OCI-LY7 (cell line): ENCODE results near the gene RNF223. TPM values are rescaled to one million over a fixed set of nuclear protein-coding genes. Genes with fewer than 3 reads are reported as not detected.

ENCODE experiments used
- BruUV-seq: library from RNA; stranded (reverse); fragments of 400-500 nt; replicated peaks from 2 replicates; lab custom pipeline; 2021; lab: Mats Ljungman, UMichigan
- CTCF ChIA-PET: fragments of 300-600 bp; sonication (Branson Sonifier 250); formaldehyde crosslinking; loops from one replicate; lab custom pipeline; 2022; ENCODE audit warnings: antibody characterized with exemption; ENCODE audit not compliant: unreplicated experiment; lab: Charles Lee
- POLR2A ChIA-PET: fragments of 300-600 bp; sonication (Branson Sonifier 250); formaldehyde crosslinking; loops from one replicate; lab custom pipeline; 2022; ENCODE audit warnings: antibody characterized with exemption; lab: Charles Lee
- DNase-seq: peaks from one replicate; pipeline ENCODE4 v3.0.0-alpha.2; 2015; ENCODE audit warnings: low spot score
- H2AFZ ChIP-seq: fragments of 200-600 bp; sonication (generic), shearing (Covaris generic); 2 replicates; pipeline ENCODE4 v1.6.1; 2014; ENCODE audit warnings: mild to moderate bottlenecking, antibody characterized with exemption, low read length, moderate library complexity
- H3K27ac ChIP-seq: fragments of 200-600 bp; sonication (generic); 2 replicates; pipeline ENCODE4 v1.5.1; 2014; ENCODE audit warnings: mixed run types, low read depth, mild to moderate bottlenecking, moderate library complexity, low read length, inconsistent platforms; ENCODE audit not compliant: poor library complexity, severe bottlenecking
- H3K36me3 ChIP-seq: fragments of 200-600 bp; sonication (generic); 2 replicates; pipeline ENCODE4 v1.6.1; 2014; ENCODE audit warnings: mild to moderate bottlenecking, antibody characterized with exemption, low read length, moderate library complexity, mixed read lengths; ENCODE audit not compliant: insufficient read depth
- H3K4me1 ChIP-seq: fragments of 200-600 bp; sonication (generic); 2 replicates; pipeline ENCODE4 v1.5.1; 2014; ENCODE audit warnings: mild to moderate bottlenecking, low read length; ENCODE audit not compliant: insufficient read depth, poor library complexity, severe bottlenecking
- H3K4me2 ChIP-seq: fragments of 200-600 bp; sonication (generic); 2 replicates; pipeline ENCODE4 v1.6.1; 2014; ENCODE audit warnings: mild to moderate bottlenecking, low read length
- H3K4me3 ChIP-seq: fragments of 200-600 bp; sonication (generic); 2 replicates; pipeline ENCODE4 v1.5.1; 2014; ENCODE audit warnings: mild to moderate bottlenecking, low read depth, low read length; ENCODE audit not compliant: poor library complexity, severe bottlenecking
- H3K79me2 ChIP-seq: fragments of 200-600 bp; sonication (generic); 2 replicates; pipeline ENCODE4 v1.6.1; 2016; ENCODE audit warnings: low read depth, mild to moderate bottlenecking, low read length, moderate library complexity, mixed read lengths; ENCODE audit not compliant: insufficient read depth
- H3K9me2 ChIP-seq: fragments of 200-600 bp; sonication (generic); 2 replicates; pipeline ENCODE4 v1.6.1; 2016; ENCODE audit warnings: mild to moderate bottlenecking, low read length, mixed read lengths; ENCODE audit not compliant: insufficient read depth
- H3K9me3 ChIP-seq: fragments of 200-600 bp; sonication (generic); 2 replicates; pipeline ENCODE4 v1.6.1; 2014; ENCODE audit warnings: mild to moderate bottlenecking, mixed run types, low read length, mixed read lengths
- H4K20me1 ChIP-seq: fragments of 200-600 bp; sonication (generic); 2 replicates; pipeline ENCODE4 v1.6.1; 2014; ENCODE audit warnings: mild to moderate bottlenecking, antibody characterized with exemption, low read length, moderate library complexity, mixed read lengths; ENCODE audit not compliant: insufficient read depth
- CTCF ChIP-seq: fragments of 200-600 bp; sonication (generic); conservative IDR thresholded peaks from 2 replicates; pipeline ENCODE4 v1.5.1; 2014; ENCODE audit warnings: mild to moderate bottlenecking, antibody characterized with exemption, low read length, moderate library complexity, mixed read lengths
- EZH2phosphoT487 ChIP-seq: fragments of 200-600 bp; sonication (generic); IDR thresholded peaks from 2 replicates; pipeline ENCODE4 v1.6.1; 2018; ENCODE audit warnings: low read depth, borderline replicate concordance, mild to moderate bottlenecking, mixed run types, antibody characterized with exemption, low read length, moderate library complexity, mixed read lengths
- intact Hi-C: fragments of 100-400 bp; cut with micrococcal nuclease; formaldehyde crosslinking; loops from one replicate; pipeline ENCODE4 v1.10.0; 2022; ENCODE audit not compliant: unreplicated experiment
- total RNA-seq, 2 experiments: library from RNA; depleted of rRNA in 1 of 2; stranded (reverse); fragments of >200 nt in 1 of 2; shearing (Covaris generic) in 1 of 2; gene quantifications; 2 replicates each; pipeline ENCODE4 v1.2.3, GENCODE V29; 2014 to 2022

Gene RNF223
- total RNA-seq, 2 experiments from 2014 or later, result not detected

- Histone ChIP-seq H3K4me1 (no peaks in the 10 kb centered on the region), H3K27ac (no peak overlapping the region), H3K4me2 (no peak overlapping the region), H3K4me3 (no peak overlapping the region), H3K79me2 (no peaks in the 10 kb centered on the region), H3K36me3 (no peaks in the 10 kb centered on the region), H3K9me2 (no peaks in the 10 kb centered on the region), H2AFZ (no peak overlapping the region), H3K9me3 (no peaks in the 10 kb centered on the region), H4K20me1 (no peaks in the 10 kb centered on the region)
- no peak for DNase-seq
- intact Hi-C loops, result no loop called here
- BruUV-seq, result no TSS peak
- POLR2A ChIA-PET, result interaction anchor here (0.6 kb wide), 1 partner anchor 1171 kb away, joined by 3 read pairs; no protein-coding TSS in a partner anchor
- no peak for TF ChIP-seq CTCF
- TF ChIP-seq EZH2phosphoT487, result no peak
- CTCF ChIA-PET, result no interaction called here
Observed at GRCh38 chr1:1085171-1085841, 11.2 kb upstream of the RNF223 start.

GRCh38 chr1:1084372-1085170 is 10.5 kb upstream of the RNF223 start:
- Histone ChIP-seq H3K4me3 (no peak overlapping the region), H3K9me2 (no peaks in the 10 kb centered on the region), H2AFZ (no peak overlapping the region), H3K79me2 (no peaks in the 10 kb centered on the region), H3K36me3 (no peaks in the 10 kb centered on the region), H3K4me1 (no peaks in the 10 kb centered on the region), H4K20me1 (no peaks in the 10 kb centered on the region), H3K4me2 (no peak overlapping the region), H3K9me3 (no peaks in the 10 kb centered on the region), H3K27ac (no peak overlapping the region)
- CTCF ChIA-PET, result no interaction called here
- TF ChIP-seq CTCF, result no peak
- TF ChIP-seq EZH2phosphoT487, result no peak
- no peak for DNase-seq
- POLR2A ChIA-PET, result interaction anchor here (0.6 kb wide), 1 partner anchor 1171 kb away, joined by 3 read pairs; no protein-coding TSS in a partner anchor
- no TSS peak for BruUV-seq
- intact Hi-C loops, result no loop called here
